ENCODE measurements around the gene NCAPD2.

NCAPD2 gene

GRCh38 chr12:6532051-6532926, 38.4 kb downstream of the NCAPD2 start:
- WGBS = 4% methylated on average over 19 of the region's 20 CpGs
- Histone ChIP-seq H2AFZ (ENCODE audit: low read depth, low read length) (no peak overlapping the region), H2BK12ac (ENCODE audit: low read length in 2 of 2) (peak overlapping the region; percentile 53 to 96)

GRCh38 chr12:6532927-6533652, 39.2 kb downstream of the NCAPD2 start:
- under 1% methylated on average over 14 of the region's 14 CpGs for WGBS
- peak overlapping the region; percentile 96 for H4K91ac ChIP-seq (ENCODE audit: low read length)
- peaks cover 54 to 58% of the 10 kb centered on the region in 2 experiments for H3K36me3 ChIP-seq (ENCODE audit: control insufficient read depth in 1 of 2, insufficient read depth in 2 of 2, low read depth in 1 of 2, low read length in 2 of 2)
- H2AFZ ChIP-seq (ENCODE audit: low read depth, low read length) = peak overlapping the region; percentile 66
- H4K8ac ChIP-seq (ENCODE audit: low read length) = peak overlapping the region; percentile 67
- H3K79me1 ChIP-seq (replicated peaks; ENCODE audit: low read length, poor library complexity, severe bottlenecking) = peaks cover 13% of the 10 kb centered on the region
- H3K18ac ChIP-seq (ENCODE audit: low read depth in 1 of 2, low read length in 2 of 2) = peak overlapping the region; percentile 83 to 85
- H3K14ac ChIP-seq (ENCODE audit: low read length in 2 of 2) = peak overlapping the region in 1 of 2 experiments; percentile 68
- H3K9me3 ChIP-seq (ENCODE audit: control insufficient read depth, low read length) = no peaks in the 10 kb centered on the region
- H3K4me3 ChIP-seq (ENCODE audit: insufficient read depth in 1 of 2, low read depth in 1 of 2, low read length in 2 of 2) = peak overlapping the region; percentile 38 to 98
- H3K23ac ChIP-seq (ENCODE audit: low read length in 2 of 2) = peak overlapping the region in 1 of 2 experiments; percentile 16
- peak overlapping the region; percentile 46 for H2AK5ac ChIP-seq (ENCODE audit: low read length, severe bottlenecking)
- peak overlapping the region; percentile 69 for H3K4me2 ChIP-seq (ENCODE audit: low read length, poor library complexity, severe bottlenecking)
- H3K4me1 ChIP-seq (ENCODE audit: control insufficient read depth, insufficient read depth, low read depth, low read length) = peaks cover 34% of the 10 kb centered on the region
- peak overlapping the region; percentile 89 for H2BK120ac ChIP-seq (ENCODE audit: low read depth, low read length)
- H2BK5ac ChIP-seq (ENCODE audit: low read depth, low read length, poor library complexity, severe bottlenecking) = peak overlapping the region; percentile 66
- peak; percentile 90 for DNase-seq
- peak overlapping the region; percentile 97 for H3K27ac ChIP-seq (ENCODE audit: low read length, poor library complexity, severe bottlenecking)
- peak overlapping the region; percentile 76 for H2BK15ac ChIP-seq (ENCODE audit: low read depth, poor library complexity, severe bottlenecking)
- H3K27me3 ChIP-seq (ENCODE audit: control insufficient read depth in 1 of 2, insufficient read depth in 1 of 2, low read length in 2 of 2) = no peaks in the 10 kb centered on the region
- H3K9ac ChIP-seq (ENCODE audit: low read length) = peak overlapping the region; percentile 96
- H3K4ac ChIP-seq (ENCODE audit: low read depth in 1 of 2, low read length in 2 of 2) = peak overlapping the region; percentile 61 to 98
- H2BK12ac ChIP-seq (ENCODE audit: low read length in 2 of 2) = peak overlapping the region; percentile 93 to 96

More at GRCh38 chr12:6532051-6532926, 38.4 kb downstream of the NCAPD2 start:
- H2AK5ac ChIP-seq (ENCODE audit: low read length, severe bottlenecking) = peak overlapping the region; percentile 74
- H3K4me2 ChIP-seq (ENCODE audit: low read length, poor library complexity, severe bottlenecking) = peak overlapping the region; percentile 69
- H2BK5ac ChIP-seq (ENCODE audit: low read depth, low read length, poor library complexity, severe bottlenecking) = no peak overlapping the region
- H3K36me3 ChIP-seq (ENCODE audit: control insufficient read depth in 1 of 2, insufficient read depth in 2 of 2, low read depth in 1 of 2, low read length in 2 of 2) = peaks cover 54 to 57% of the 10 kb centered on the region in 2 experiments
- peaks cover 13% of the 10 kb centered on the region for H3K79me1 ChIP-seq (replicated peaks; ENCODE audit: low read length, poor library complexity, severe bottlenecking)
- no peaks in the 10 kb centered on the region for H3K27me3 ChIP-seq (ENCODE audit: control insufficient read depth in 1 of 2, insufficient read depth in 1 of 2, low read length in 2 of 2)
- H2BK120ac ChIP-seq (ENCODE audit: low read depth, low read length) = peak overlapping the region; percentile 89
- peak overlapping the region; percentile 96 for H3K9ac ChIP-seq (ENCODE audit: low read length)
- H3K14ac ChIP-seq (ENCODE audit: low read length in 2 of 2) = peak overlapping the region in 1 of 2 experiments; percentile 59
- H2BK15ac ChIP-seq (ENCODE audit: low read depth, poor library complexity, severe bottlenecking) = peak overlapping the region; percentile 76
- H3K9me3 ChIP-seq (ENCODE audit: control insufficient read depth, low read length) = no peaks in the 10 kb centered on the region
- peak overlapping the region in 1 of 2 experiments; percentile 98 for H3K4me3 ChIP-seq (ENCODE audit: insufficient read depth in 1 of 2, low read depth in 1 of 2, low read length in 2 of 2)
- peaks cover 29% of the 10 kb centered on the region for H3K4me1 ChIP-seq (ENCODE audit: control insufficient read depth, insufficient read depth, low read depth, low read length)
- H3K23ac ChIP-seq (ENCODE audit: low read length in 2 of 2) = no peak overlapping the region
- DNase-seq = peak; percentile 100
- H3K4ac ChIP-seq (ENCODE audit: low read depth in 1 of 2, low read length in 2 of 2) = peak overlapping the region; percentile 89 to 98
- peak overlapping the region; percentile 86 for H4K8ac ChIP-seq (ENCODE audit: low read length)
- peak overlapping the region; percentile 97 for H3K27ac ChIP-seq (ENCODE audit: low read length, poor library complexity, severe bottlenecking)
- H3K18ac ChIP-seq (ENCODE audit: low read depth in 1 of 2, low read length in 2 of 2) = peak overlapping the region; percentile 85 to 89
- H4K91ac ChIP-seq (ENCODE audit: low read length) = peak overlapping the region; percentile 96

- H3K4me1 ChIP-seq (ENCODE audit: control insufficient read depth, insufficient read depth, low read depth, low read length) = peaks cover 37% of the 10 kb centered on the region
- H3K79me1 ChIP-seq (replicated peaks; ENCODE audit: low read length, poor library complexity, severe bottlenecking) = peaks cover 9% of the 10 kb centered on the region
- H3K18ac ChIP-seq (ENCODE audit: low read depth in 1 of 2, low read length in 2 of 2) = peak overlapping the region; percentile 83 to 85
- peak overlapping the region in 1 of 2 experiments; percentile 16 for H3K23ac ChIP-seq (ENCODE audit: low read length in 2 of 2)
- peak overlapping the region; percentile 66 for H2AFZ ChIP-seq (ENCODE audit: low read depth, low read length)
- peak overlapping the region; percentile 66 for H2BK5ac ChIP-seq (ENCODE audit: low read depth, low read length, poor library complexity, severe bottlenecking)
- H3K27me3 ChIP-seq (ENCODE audit: control insufficient read depth in 1 of 2, insufficient read depth in 1 of 2, low read length in 2 of 2) = no peaks in the 10 kb centered on the region
- H3K4me3 ChIP-seq (ENCODE audit: insufficient read depth in 1 of 2, low read depth in 1 of 2, low read length in 2 of 2) = peak overlapping the region; percentile 38 to 98
- peak overlapping the region; percentile 67 for H4K8ac ChIP-seq (ENCODE audit: low read length)
- H3K14ac ChIP-seq (ENCODE audit: low read length in 2 of 2) = peak overlapping the region in 1 of 2 experiments; percentile 68
- H3K36me3 ChIP-seq (ENCODE audit: control insufficient read depth in 1 of 2, insufficient read depth in 2 of 2, low read depth in 1 of 2, low read length in 2 of 2) = peaks cover 54 to 58% of the 10 kb centered on the region in 2 experiments
- peak overlapping the region; percentile 96 for H4K91ac ChIP-seq (ENCODE audit: low read length)
- H2BK15ac ChIP-seq (ENCODE audit: low read depth, poor library complexity, severe bottlenecking) = peak overlapping the region; percentile 76
- H3K4ac ChIP-seq (ENCODE audit: low read depth in 1 of 2, low read length in 2 of 2) = peak overlapping the region; percentile 61 to 98
- H2BK12ac ChIP-seq (ENCODE audit: low read length in 2 of 2) = peak overlapping the region; percentile 93 to 96
- no peak overlapping the region for H2AK5ac ChIP-seq (ENCODE audit: low read length, severe bottlenecking)
- DNase-seq = no peak
- peak overlapping the region; percentile 97 for H3K27ac ChIP-seq (ENCODE audit: low read length, poor library complexity, severe bottlenecking)
- H3K9ac ChIP-seq (ENCODE audit: low read length) = peak overlapping the region; percentile 96
- H3K4me2 ChIP-seq (ENCODE audit: low read length, poor library complexity, severe bottlenecking) = peak overlapping the region; percentile 69
- peak overlapping the region; percentile 89 for H2BK120ac ChIP-seq (ENCODE audit: low read depth, low read length)
- H3K9me3 ChIP-seq (ENCODE audit: control insufficient read depth, low read length) = no peaks in the 10 kb centered on the region
- 0% methylated on average over 5 of the region's 9 CpGs for WGBS
Measured at GRCh38 chr12:6533653-6533922, 39.7 kb downstream of the NCAPD2 start.

Measured in mesenchymal stem cell (in vitro differentiated cells and primary cell).